ENCODE measurements around the gene CFC1B.
A peak's percentile ranks its signal among the peaks of the same experiment; 100 is the strongest.
"Not testable (repeated sequence)": the region's sequence is repeated elsewhere in the genome, so short reads cannot be mapped to it uniquely, and the experiment has no call there.

Gene CFC1B

DNA sequence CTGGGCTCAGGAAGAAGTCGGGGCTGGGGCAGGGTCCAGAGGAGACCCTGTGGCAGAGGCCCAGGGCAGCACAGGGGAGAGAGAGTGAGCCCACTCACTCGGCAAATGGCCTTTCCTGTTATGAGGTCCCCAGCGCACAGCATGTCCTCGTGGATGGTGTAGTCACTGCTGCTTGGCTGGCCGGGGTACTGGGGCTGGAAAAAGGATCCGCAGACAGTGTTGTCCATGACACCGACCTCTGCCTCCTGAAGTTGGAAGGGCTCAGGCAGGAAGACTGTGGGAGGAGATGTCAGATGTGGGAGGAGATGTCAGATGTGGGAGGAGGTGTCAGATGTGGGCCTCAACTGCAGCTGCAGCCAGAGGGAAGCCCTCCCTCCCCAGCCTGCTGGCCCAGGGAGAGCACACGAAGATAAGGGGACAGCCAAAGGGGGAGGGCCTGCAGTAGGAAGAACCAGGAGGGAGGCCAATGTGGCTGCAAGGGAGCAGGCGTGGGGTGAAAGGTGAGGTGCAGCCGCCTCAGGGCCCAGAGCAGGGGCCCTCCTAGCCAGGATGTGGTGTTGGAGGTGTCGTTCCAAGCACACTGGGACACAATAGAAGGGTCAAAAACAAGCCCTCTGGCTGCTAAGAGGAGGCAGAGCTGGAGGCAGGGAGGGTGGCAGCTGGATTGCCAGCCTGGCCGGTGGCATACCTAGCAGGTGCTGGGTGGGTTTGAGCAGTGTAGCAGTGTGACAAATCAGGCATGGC lies 22.9 kb downstream of the CFC1B start:
- not testable (repeated sequence) for H3K4me3 Mint-ChIP-seq; H3K9me3 Mint-ChIP-seq; DNase-seq (ENCODE audit: low spot score in 2 of 2); H3K27ac Mint-ChIP-seq; H3K4me1 Mint-ChIP-seq; H3K36me3 Mint-ChIP-seq
- peak; percentile 56 for ATAC-seq

DNA sequence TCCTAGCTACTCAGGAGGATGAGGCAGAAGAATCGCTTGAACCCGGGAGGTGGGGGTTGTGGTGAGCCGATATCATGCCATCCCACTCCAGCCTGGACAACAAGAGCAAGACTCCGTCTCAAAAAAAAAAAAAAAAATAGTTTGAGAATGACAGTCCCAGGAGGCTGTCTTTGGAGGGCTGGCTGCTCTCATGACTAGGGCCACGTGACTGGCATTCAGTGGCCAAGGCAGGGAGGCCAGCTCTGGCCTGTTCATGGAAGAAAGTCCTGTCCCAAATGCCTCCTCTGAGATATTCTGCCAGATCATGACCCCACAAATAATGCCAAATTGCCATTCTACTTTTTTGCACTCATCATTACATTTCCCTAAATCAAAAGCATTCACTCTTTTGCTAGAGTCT lies 24.0 kb downstream of the CFC1B start:
- H3K4me3 Mint-ChIP-seq; H3K36me3 Mint-ChIP-seq; H3K27ac Mint-ChIP-seq; H3K9me3 Mint-ChIP-seq; H3K4me1 Mint-ChIP-seq; DNase-seq (ENCODE audit: low spot score in 2 of 2); ATAC-seq: not testable (repeated sequence)

DNA sequence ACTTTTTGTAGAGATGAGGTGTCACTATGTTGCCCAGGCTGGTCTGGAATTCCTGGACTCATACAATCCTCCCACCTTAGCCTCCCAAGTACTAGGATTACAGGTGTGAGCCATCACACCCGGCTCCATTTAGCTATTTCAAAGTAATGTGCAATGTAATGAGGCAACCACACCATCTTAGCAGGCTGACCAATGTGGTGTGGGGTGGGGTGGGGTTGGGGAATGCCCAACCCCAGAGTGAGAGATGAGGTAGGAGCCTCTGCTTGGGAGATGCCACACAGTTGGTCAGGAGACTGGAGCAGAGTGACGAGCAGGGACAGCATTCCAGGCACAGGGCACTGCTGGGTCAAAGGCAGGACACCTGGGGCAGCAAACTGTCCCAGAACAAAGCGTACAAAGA lies 27.4 kb downstream of the CFC1B start:
- not testable (repeated sequence) for H3K9me3 Mint-ChIP-seq; ATAC-seq; H3K36me3 Mint-ChIP-seq; DNase-seq (ENCODE audit: low spot score in 2 of 2); H3K27ac Mint-ChIP-seq; H3K4me1 Mint-ChIP-seq; H3K4me3 Mint-ChIP-seq

DNA sequence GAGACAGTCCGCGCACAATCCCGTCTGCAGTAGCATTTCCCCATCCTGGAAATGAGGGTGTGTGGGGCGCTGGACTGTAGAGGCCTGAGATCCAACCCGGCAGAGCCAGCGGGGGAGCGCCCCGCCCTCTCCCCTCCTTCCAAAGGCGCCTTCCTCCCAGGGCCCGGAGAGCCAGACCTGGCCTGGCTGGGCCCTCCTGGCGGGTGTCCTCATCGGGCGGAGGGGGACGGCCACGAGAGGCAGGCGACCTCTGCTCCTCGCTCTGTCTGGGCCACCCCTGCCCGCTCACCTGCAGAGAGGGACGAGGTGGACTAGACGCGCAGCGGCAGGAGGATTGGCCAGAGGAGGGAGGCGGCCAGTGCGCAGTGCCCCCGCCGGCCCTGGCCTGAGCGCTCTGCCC lies 28.5 kb downstream of the CFC1B start:
- H3K9me3 Mint-ChIP-seq; H3K4me1 Mint-ChIP-seq; H3K4me3 Mint-ChIP-seq; DNase-seq (ENCODE audit: low spot score in 2 of 2); H3K36me3 Mint-ChIP-seq; H3K27ac Mint-ChIP-seq; ATAC-seq: not testable (repeated sequence)

DNA sequence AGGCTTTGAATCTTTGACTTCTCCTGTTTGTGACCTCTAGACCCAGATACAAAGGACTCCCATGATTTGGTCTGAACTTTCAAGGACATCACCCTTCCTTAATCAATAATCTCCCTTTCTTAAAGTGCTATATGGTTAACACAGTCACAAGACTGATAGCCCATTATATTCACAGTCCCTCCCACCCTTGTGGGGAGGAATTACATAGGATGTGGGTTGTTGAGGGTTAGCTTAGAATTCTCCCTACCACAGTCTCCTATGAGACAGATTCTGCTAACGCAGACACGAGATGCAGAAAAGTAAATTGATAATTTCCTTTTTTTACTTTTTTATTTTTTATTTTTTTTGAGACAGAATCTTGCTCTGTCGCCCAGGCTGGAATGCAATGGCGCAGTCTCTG lies 33.2 kb downstream of the CFC1B start:
- not testable (repeated sequence) for DNase-seq (ENCODE audit: low spot score in 2 of 2); H3K4me3 Mint-ChIP-seq; ATAC-seq; H3K9me3 Mint-ChIP-seq; H3K27ac Mint-ChIP-seq; H3K36me3 Mint-ChIP-seq; H3K4me1 Mint-ChIP-seq

DNA sequence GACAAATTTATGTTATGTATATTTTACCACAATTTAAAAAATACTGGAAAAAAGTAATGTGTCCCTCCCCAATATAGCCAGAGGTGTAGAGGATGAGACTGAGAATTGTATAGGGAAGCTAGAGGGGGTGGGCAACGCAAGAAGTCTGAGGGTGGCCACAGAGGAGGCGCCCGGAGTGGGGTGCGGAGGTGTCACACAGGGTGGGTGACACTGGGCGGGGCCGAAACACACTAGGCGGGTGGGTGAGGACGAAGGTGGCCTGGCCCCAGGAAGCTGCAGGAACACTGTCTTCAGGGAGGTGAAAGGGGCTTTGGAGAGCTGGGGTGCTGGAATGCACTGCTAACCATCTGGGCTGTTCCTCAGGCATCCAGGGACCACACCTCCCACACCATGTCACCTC lies 35.4 kb downstream of the CFC1B start:
- H3K4me1 Mint-ChIP-seq; H3K9me3 Mint-ChIP-seq; DNase-seq (ENCODE audit: low spot score in 2 of 2); H3K27ac Mint-ChIP-seq; H3K4me3 Mint-ChIP-seq; ATAC-seq; H3K36me3 Mint-ChIP-seq: not testable (repeated sequence)

DNA sequence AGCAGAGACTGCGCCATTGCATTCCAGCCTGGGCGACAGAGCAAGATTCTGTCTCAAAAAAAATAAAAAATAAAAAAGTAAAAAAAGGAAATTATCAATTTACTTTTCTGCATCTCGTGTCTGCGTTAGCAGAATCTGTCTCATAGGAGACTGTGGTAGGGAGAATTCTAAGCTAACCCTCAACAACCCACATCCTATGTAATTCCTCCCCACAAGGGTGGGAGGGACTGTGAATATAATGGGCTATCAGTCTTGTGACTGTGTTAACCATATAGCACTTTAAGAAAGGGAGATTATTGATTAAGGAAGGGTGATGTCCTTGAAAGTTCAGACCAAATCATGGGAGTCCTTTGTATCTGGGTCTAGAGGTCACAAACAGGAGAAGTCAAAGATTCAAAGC lies 45.1 kb downstream of the CFC1B start:
- not testable (repeated sequence) for ATAC-seq; H3K27ac Mint-ChIP-seq; H3K4me1 Mint-ChIP-seq; H3K9me3 Mint-ChIP-seq; DNase-seq (ENCODE audit: low spot score in 2 of 2); H3K4me3 Mint-ChIP-seq; H3K36me3 Mint-ChIP-seq

DNA sequence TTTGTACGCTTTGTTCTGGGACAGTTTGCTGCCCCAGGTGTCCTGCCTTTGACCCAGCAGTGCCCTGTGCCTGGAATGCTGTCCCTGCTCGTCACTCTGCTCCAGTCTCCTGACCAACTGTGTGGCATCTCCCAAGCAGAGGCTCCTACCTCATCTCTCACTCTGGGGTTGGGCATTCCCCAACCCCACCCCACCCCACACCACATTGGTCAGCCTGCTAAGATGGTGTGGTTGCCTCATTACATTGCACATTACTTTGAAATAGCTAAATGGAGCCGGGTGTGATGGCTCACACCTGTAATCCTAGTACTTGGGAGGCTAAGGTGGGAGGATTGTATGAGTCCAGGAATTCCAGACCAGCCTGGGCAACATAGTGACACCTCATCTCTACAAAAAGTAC lies 50.9 kb downstream of the CFC1B start:
- H3K36me3 Mint-ChIP-seq; DNase-seq (ENCODE audit: low spot score in 2 of 2); H3K4me3 Mint-ChIP-seq; H3K4me1 Mint-ChIP-seq; H3K27ac Mint-ChIP-seq; ATAC-seq; H3K9me3 Mint-ChIP-seq: not testable (repeated sequence)

DNA sequence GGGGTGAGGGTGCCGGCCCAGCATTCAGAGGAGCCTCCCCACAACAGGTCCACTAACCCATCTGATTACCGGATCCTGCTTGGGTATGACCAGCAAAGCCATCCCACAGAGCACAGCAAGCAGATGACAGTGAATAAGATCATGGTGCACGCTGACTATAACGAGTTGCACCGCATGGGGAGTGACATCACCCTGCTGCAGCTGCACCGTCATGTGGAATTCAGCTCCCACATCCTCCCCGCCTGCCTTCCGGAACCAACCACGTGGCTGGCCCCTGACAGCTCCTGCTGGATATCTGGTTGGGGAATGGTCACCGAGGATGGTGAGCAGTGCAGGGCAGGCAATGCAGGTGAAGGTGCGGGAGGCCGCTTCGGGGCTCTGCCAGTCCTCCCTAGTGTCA lies 53.2 kb downstream of the CFC1B start:
- not testable (repeated sequence) for H3K27ac Mint-ChIP-seq; H3K36me3 Mint-ChIP-seq; H3K9me3 Mint-ChIP-seq; H3K4me3 Mint-ChIP-seq; DNase-seq (ENCODE audit: low spot score in 2 of 2); ATAC-seq; H3K4me1 Mint-ChIP-seq

DNA sequence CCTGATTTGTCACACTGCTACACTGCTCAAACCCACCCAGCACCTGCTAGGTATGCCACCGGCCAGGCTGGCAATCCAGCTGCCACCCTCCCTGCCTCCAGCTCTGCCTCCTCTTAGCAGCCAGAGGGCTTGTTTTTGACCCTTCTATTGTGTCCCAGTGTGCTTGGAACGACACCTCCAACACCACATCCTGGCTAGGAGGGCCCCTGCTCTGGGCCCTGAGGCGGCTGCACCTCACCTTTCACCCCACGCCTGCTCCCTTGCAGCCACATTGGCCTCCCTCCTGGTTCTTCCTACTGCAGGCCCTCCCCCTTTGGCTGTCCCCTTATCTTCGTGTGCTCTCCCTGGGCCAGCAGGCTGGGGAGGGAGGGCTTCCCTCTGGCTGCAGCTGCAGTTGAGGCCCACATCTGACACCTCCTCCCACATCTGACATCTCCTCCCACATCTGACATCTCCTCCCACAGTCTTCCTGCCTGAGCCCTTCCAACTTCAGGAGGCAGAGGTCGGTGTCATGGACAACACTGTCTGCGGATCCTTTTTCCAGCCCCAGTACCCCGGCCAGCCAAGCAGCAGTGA lies 55.3 kb downstream of the CFC1B start:
- not testable (repeated sequence) for H3K9me3 Mint-ChIP-seq; H3K4me1 Mint-ChIP-seq; H3K4me3 Mint-ChIP-seq; H3K36me3 Mint-ChIP-seq; H3K27ac Mint-ChIP-seq; DNase-seq (ENCODE audit: low spot score in 2 of 2)
- peak; percentile 53 for ATAC-seq

DNA sequence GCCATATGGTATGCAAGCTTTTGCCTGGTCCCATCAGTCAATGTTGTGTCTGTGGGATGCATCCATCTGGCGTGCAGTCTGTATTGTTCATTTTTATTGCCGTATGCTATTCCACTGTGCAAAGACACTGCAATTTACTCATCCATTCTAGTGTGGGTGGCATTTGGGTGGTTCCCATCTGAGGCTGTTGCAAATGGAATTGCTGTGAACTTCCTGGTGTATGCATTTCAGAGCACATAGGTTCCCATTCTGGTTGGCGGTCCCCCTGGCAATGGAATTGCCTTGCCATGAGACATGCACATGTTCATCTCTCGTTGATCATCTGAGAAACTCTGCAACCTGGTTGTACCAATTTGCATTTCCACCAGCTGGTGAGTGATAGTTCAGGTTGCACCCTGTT lies 56.5 kb downstream of the CFC1B start:
- not testable (repeated sequence) for H3K27ac Mint-ChIP-seq; ATAC-seq; H3K36me3 Mint-ChIP-seq; H3K9me3 Mint-ChIP-seq; H3K4me1 Mint-ChIP-seq; DNase-seq (ENCODE audit: low spot score in 2 of 2); H3K4me3 Mint-ChIP-seq

Measured in stimulated activated effector memory CD8-positive, alpha-beta T cell treated with anti-CD3 and anti-CD28 coated beads, Interleukin-12 subunit alpha, Interleukin-12 subunit beta, amount 100 ng/mL, for 72 hours (primary cell).